Panc1 (cell line): ENCODE data around the gene ULBP2. TPM values are rescaled to one million over a fixed set of nuclear protein-coding genes. Genes with fewer than 3 reads are reported as not detected.

Experiments used
- ATAC-seq: fragments of 200-7000 bp; cut with Tn5 transposase; 2 replicates; pipeline ENCODE4 v1.9.1; 2020; ENCODE audit warnings: mild to moderate bottlenecking, moderate library complexity
- BruUV-seq: library from RNA; stranded (reverse); fragments of 400-500 nt; replicated peaks from 2 replicates; lab custom pipeline; 2021; lab: Mats Ljungman, UMichigan
- CTCF ChIA-PET: fragments of 300-600 bp; sonication (Branson Sonifier 250); formaldehyde crosslinking; loops from one replicate; lab custom pipeline; 2022; ENCODE audit warnings: antibody characterized with exemption; lab: Charles Lee
- POLR2A ChIA-PET: fragments of 300-600 bp; sonication (Branson Sonifier 250); formaldehyde crosslinking; loops from one replicate; lab custom pipeline; 2022; ENCODE audit warnings: antibody characterized with exemption; lab: Charles Lee
- DNase-seq: peaks from one replicate; pipeline ENCODE4 v3.0.0-alpha.2; 2010; ENCODE audit warnings: low read depth, low spot score
- H3K27ac ChIP-seq: 2 replicates; pipeline ENCODE4 v1.5.1; 2011; ENCODE audit warnings: mild to moderate bottlenecking, low read length, inconsistent platforms
- H3K27me3 ChIP-seq: fragments of 200-500 bp; sonication (Bioruptor generic); 2 replicates; pipeline ENCODE4 v1.6.0; 2014; ENCODE audit warnings: low read length, inconsistent platforms; ENCODE audit not compliant: control insufficient read depth, insufficient read depth
- H3K36me3 ChIP-seq: fragments of 200-500 bp; sonication (Bioruptor generic); 2 replicates; pipeline ENCODE4 v1.5.1; 2014; ENCODE audit warnings: inconsistent platforms, mild to moderate bottlenecking, low read length, moderate library complexity; ENCODE audit not compliant: control insufficient read depth, insufficient read depth
- H3K4me1 ChIP-seq: 2 replicates; pipeline ENCODE4 v1.5.1; 2011; ENCODE audit warnings: inconsistent platforms, mild to moderate bottlenecking, low read length, moderate library complexity; ENCODE audit not compliant: control insufficient read depth, insufficient read depth
- H3K4me3 ChIP-seq, 2 experiments: 2 replicates each; pipeline ENCODE4 v1.5.1; 2011 to 2012; ENCODE audit warnings: low read depth in 2 of 2, low read length in 2 of 2, mild to moderate bottlenecking in 2 of 2, inconsistent platforms in 1 of 2, moderate library complexity in 1 of 2
- H3K9me3 ChIP-seq: fragments of 200-500 bp; sonication (Bioruptor generic); 2 replicates; pipeline ENCODE4 v1.5.1; 2014; ENCODE audit warnings: low read depth, mild to moderate bottlenecking, inconsistent platforms, low read length, moderate library complexity; ENCODE audit not compliant: control insufficient read depth, insufficient read depth
- CTCF ChIP-seq: fragments of 450-650 bp; IDR thresholded peaks from 2 replicates; pipeline ENCODE4 v1.5.1; 2017; ENCODE audit warnings: mild to moderate bottlenecking
- POLR2AphosphoS5 ChIP-seq: IDR thresholded peaks from 2 replicates; pipeline ENCODE4 v1.6.1; 2012; ENCODE audit warnings: mild to moderate bottlenecking, low read depth, low read length, moderate library complexity
- REST ChIP-seq, 2 experiments: IDR thresholded peaks; 2 replicates each; pipeline ENCODE4 v1.6.1; 2011 to 2012; ENCODE audit warnings: low read depth in 2 of 2, control low read depth in 1 of 2, low read length in 1 of 2, mild to moderate bottlenecking in 1 of 2, moderate library complexity in 1 of 2; ENCODE audit not compliant: insufficient read depth in 1 of 2
- SIN3A ChIP-seq: IDR thresholded peaks from 2 replicates; pipeline ENCODE4 v1.6.1; 2012; ENCODE audit warnings: low read depth, mild to moderate bottlenecking, low read length, moderate library complexity, borderline replicate concordance; ENCODE audit not compliant: insufficient read depth
- TCF7L2 ChIP-seq: IDR thresholded peaks from 2 replicates; pipeline ENCODE4 v1.6.1; 2011; ENCODE audit warnings: mild to moderate bottlenecking, low read depth, low read length, inconsistent platforms
- in situ Hi-C: cut with HindIII; loops from 2 replicates; pipeline ENCODE4 v1.10.0; 2016; ENCODE audit warnings: low sequenced_read_pairs, low pct_unique_long_range_greater_than_20kb
- intact Hi-C: fragments of 100-400 bp; cut with micrococcal nuclease; formaldehyde crosslinking; loops from one replicate; pipeline ENCODE4 v1.10.0; 2022; ENCODE audit not compliant: unreplicated experiment
- total RNA-seq: library from RNA; stranded (reverse); gene quantifications from one replicate; pipeline ENCODE4 v1.2.1, GENCODE V29; 2021; ENCODE audit not compliant: unreplicated experiment

Gene ULBP2
- total RNA-seq, 1 experiment from 2014 or later, result 0.69 TPM

GRCh38 chr6:149950423-149950822 lies 8.6 kb downstream of the ULBP2 start:
- DNase-seq (no peak), ATAC-seq (no peak)
- CTCF ChIA-PET, result no interaction called here

DNA sequence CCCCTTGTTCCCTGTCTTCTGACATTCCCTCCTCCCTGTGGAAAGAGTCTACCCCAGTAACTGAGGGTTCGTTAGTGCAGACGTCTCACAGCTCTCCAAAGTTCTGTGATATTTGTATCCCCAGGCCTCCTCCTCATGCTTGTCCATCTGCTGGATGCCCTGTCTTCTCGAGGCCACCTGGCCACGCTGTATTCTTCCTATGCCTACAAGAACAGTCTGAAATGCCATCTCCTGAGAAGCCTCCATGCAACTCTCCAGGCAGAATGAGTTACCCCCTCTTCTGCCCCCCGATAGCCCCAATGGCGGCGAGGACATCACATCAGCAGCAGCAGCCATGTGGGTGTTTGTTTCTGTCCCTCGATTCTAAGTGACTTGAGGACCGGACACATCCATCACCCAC lies 9.3 kb downstream of the ULBP2 start:
- no TSS peak for BruUV-seq
- CTCF ChIA-PET, result no interaction called here
- ATAC-seq, result no peak

More at GRCh38 chr6:149950423-149950822, 8.6 kb downstream of the ULBP2 start:
- no peak overlapping the region for H3K27ac ChIP-seq
- H3K4me1 ChIP-seq, result no peaks in the 10 kb centered on the region
- no TSS peak for BruUV-seq
- TF ChIP-seq SIN3A (no peak), TCF7L2 (no peak), CTCF (no peak), REST (IDR thresholded peaks at IDR 0.05; ENCODE audit: insufficient read depth in 1 of 2, low read depth in 2 of 2, low read length in 1 of 2) (no peak), POLR2AphosphoS5 (no peak)
- H3K4me3 ChIP-seq, result no peak overlapping the region
- in situ Hi-C loops, result no loop called here
- intact Hi-C loops, result no loop called here
- no peaks in the 10 kb centered on the region for H3K36me3 ChIP-seq
- POLR2A ChIA-PET, result no interaction called here
- no peaks in the 10 kb centered on the region for H3K9me3 ChIP-seq
- H3K27me3 ChIP-seq, result peaks cover 19% of the 10 kb centered on the region

More for the DNA sequence above, 9.3 kb downstream of the ULBP2 start:
- no peaks in the 10 kb centered on the region for H3K4me1 ChIP-seq
- peaks cover 21% of the 10 kb centered on the region for H3K27me3 ChIP-seq
- POLR2A ChIA-PET, result no interaction called here
- H3K27ac ChIP-seq, result no peak overlapping the region
- no peak for TF ChIP-seq CTCF
- TF ChIP-seq POLR2AphosphoS5, result no peak
- TF ChIP-seq REST (IDR thresholded peaks at IDR 0.05; ENCODE audit: insufficient read depth in 1 of 2, low read depth in 2 of 2, low read length in 1 of 2), result no peak
- TF ChIP-seq TCF7L2, result no peak
- no peak for TF ChIP-seq SIN3A
- no peak for DNase-seq
- H3K4me3 ChIP-seq, result no peak overlapping the region
- intact Hi-C loops, result no loop called here
- no peaks in the 10 kb centered on the region for H3K9me3 ChIP-seq
- H3K36me3 ChIP-seq, result no peaks in the 10 kb centered on the region
- in situ Hi-C loops, result no loop called here
